GM12872 (cell line): ENCODE results near the gene HS6ST1.

ENCODE experiments used
- TF ChIP-seq, protein P1 (sequence below): IDR thresholded peaks from 3 replicates; pipeline ENCODE4 v1.5.1; 2011; ENCODE audit warnings: low read depth, mild to moderate bottlenecking, low read length, moderate library complexity; ENCODE audit not compliant: insufficient read depth

Gene HS6ST1

GRCh38 chr2:128332091-128332634 lies 13.5 kb upstream of the HS6ST1 start:
- TF ChIP-seq, protein P1, sequence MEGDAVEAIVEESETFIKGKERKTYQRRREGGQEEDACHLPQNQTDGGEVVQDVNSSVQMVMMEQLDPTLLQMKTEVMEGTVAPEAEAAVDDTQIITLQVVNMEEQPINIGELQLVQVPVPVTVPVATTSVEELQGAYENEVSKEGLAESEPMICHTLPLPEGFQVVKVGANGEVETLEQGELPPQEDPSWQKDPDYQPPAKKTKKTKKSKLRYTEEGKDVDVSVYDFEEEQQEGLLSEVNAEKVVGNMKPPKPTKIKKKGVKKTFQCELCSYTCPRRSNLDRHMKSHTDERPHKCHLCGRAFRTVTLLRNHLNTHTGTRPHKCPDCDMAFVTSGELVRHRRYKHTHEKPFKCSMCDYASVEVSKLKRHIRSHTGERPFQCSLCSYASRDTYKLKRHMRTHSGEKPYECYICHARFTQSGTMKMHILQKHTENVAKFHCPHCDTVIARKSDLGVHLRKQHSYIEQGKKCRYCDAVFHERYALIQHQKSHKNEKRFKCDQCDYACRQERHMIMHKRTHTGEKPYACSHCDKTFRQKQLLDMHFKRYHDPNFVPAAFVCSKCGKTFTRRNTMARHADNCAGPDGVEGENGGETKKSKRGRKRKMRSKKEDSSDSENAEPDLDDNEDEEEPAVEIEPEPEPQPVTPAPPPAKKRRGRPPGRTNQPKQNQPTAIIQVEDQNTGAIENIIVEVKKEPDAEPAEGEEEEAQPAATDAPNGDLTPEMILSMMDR: no peak

GRCh38 chr2:128330583-128330982 lies 11.9 kb upstream of the HS6ST1 start:
- TF ChIP-seq, protein P1: no peak

DNA sequence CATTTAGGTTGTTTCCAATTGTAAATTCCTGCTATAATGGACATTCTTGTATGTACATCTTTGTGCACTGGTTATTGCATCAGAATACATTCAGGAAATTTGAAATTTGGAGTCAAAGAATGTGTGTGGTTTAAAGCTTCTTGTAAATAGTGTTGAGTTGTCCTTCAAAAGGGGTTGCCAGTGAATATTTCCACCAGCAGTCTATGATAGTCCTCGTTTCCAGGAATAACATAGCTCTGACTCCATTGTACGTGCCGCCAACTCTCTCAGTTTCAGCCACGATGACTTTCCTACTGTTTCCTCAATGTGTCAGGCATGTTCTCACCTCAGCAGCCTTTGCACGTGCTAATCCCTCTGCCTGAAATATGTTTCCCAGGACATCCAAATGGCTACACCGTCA lies 10.9 kb upstream of the HS6ST1 start:
- TF ChIP-seq, protein P1: no peak

DNA sequence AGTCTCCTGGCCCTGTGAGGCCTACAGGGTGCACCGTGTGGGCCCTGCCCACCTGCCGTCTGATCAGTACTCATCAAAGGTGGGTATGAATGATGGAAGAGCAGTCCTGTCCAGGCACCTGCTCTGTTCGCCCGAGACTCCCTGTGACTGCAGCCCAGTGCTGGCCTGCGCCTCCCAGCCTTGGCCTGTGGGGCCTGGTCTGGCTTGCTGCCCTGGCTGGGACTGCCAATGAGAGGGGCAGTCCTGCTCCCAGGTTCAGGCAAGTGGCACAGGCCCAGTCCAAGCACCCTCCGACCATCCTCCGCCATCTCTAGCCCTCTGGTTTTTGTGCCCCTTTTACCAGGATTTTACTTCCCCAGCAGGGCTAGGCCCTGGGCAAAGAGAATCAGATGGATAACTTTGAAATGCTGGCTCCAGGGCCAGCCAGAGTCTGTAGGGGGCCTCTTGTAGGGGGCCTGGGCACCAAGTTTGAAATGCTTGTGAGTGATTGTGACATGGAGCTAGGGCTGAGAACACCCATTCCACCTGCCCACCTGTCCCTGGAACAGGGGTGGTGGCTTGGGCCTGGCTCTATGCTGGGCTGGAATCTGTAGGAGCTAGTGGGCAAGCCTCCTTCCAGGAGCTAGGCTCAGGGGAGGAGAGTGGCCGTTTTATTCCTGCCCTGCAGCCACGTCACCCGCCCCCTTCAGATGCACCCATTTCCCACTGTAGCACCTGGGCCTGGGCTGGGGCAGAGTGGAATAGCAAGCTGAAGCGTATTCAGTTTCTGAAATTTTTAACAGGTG lies 8.7 kb upstream of the HS6ST1 start:
- TF ChIP-seq, protein P1: no peak

DNA sequence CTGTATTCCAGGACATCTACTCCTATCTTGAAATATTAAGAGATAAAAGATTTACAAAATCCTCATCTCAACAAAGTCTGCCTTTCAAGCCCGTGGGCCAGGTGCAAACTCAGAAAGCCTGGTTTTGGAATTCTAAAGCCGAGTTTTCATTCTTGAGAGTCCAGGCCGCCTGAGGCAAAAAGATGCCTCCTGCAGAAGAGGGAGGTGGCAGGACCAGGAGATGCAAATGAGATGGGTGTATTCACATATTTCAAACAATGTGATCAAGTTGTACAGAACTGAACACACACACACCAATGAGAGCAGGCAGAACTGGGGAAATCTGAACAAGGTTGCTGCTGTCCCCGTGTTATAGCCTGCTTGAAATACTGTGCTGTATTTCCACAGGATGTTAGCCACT lies 7.7 kb upstream of the HS6ST1 start:
- TF ChIP-seq, protein P1: no peak

- TF ChIP-seq, protein P1: no peak
Observed at GRCh38 chr2:128325611-128326181, 7.0 kb upstream of the HS6ST1 start.

DNA sequence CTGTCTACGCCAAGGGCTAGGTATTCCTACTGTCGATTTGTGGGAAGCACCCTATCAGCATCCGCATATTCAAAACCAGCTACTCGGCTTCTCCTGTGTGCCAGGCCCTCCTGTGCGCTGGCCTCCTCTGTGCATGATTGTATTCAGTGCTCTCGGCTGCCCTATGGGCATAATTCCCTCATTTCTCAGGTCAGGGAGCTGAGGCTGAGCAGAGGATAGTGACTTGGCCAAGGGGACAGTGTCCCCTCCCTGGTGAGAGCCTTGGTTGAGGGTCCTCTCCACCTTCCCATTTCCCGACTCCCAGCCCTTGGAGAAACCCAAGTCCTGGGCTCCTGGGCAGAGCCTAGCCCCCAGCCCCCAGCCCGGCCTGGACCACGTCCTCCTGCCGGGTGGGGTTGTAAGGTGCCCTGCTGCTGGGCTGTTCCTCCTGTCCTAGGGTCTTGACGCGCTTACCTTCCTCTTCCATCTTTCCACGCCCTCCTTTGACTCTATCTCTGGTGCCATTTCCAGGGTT lies 6.3 kb upstream of the HS6ST1 start:
- TF ChIP-seq, protein P1: no peak
